ENCODE measurements around the gene POU3F1.
A peak's percentile ranks its signal among the peaks of the same experiment; 100 is the strongest.

POU3F1 gene

DNA sequence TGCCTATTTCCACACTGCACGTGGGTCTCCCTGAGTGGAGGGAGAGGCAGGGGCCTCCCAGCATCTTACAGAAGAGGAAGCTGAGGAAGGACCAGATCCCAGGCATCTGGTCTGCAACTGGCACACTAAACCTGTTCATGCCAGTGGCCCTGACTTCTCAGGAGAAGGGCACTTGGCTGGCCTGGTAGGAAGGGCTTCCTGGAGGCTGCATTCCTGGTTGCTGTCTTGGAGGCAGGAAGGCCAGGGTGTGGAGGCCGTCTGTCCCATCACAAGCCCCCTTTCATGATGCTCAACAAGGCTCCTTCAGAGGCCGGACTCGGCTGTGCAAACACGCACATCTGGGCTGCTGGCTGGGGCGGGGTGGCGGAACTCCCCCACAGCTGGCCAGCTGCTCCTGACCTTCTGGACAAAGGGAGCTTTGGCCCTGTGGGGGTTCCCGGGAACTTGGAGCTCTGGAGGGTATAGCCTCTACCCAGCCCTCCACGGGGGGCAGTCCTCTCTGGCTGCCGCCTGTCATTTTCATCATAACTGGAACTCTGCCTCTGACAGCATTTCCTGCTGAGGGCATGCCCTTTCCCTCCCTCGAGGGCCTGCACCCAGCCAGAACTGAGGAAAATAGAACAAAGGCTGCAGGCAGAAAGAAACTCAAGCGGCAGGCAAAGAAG, 39.2 kb upstream of the POU3F1 start:
- TF ChIP-seq, protein P1, sequence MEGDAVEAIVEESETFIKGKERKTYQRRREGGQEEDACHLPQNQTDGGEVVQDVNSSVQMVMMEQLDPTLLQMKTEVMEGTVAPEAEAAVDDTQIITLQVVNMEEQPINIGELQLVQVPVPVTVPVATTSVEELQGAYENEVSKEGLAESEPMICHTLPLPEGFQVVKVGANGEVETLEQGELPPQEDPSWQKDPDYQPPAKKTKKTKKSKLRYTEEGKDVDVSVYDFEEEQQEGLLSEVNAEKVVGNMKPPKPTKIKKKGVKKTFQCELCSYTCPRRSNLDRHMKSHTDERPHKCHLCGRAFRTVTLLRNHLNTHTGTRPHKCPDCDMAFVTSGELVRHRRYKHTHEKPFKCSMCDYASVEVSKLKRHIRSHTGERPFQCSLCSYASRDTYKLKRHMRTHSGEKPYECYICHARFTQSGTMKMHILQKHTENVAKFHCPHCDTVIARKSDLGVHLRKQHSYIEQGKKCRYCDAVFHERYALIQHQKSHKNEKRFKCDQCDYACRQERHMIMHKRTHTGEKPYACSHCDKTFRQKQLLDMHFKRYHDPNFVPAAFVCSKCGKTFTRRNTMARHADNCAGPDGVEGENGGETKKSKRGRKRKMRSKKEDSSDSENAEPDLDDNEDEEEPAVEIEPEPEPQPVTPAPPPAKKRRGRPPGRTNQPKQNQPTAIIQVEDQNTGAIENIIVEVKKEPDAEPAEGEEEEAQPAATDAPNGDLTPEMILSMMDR (IDR thresholded peaks at IDR 0.05; ENCODE audit: low read depth, low read length), result no peak
- no peaks in the 10 kb centered on the region for H3K9me3 ChIP-seq (ENCODE audit: severe bottlenecking)
- no peak for DNase-seq
- no peaks in the 10 kb centered on the region for H3K36me3 ChIP-seq
- H3K27me3 ChIP-seq (ENCODE audit: insufficient read depth, low read depth, severe bottlenecking), result no peaks in the 10 kb centered on the region
- H3K27ac ChIP-seq, result no peak overlapping the region
- H3K4me3 ChIP-seq (ENCODE audit: low read depth, low read length), result no peak overlapping the region

DNA sequence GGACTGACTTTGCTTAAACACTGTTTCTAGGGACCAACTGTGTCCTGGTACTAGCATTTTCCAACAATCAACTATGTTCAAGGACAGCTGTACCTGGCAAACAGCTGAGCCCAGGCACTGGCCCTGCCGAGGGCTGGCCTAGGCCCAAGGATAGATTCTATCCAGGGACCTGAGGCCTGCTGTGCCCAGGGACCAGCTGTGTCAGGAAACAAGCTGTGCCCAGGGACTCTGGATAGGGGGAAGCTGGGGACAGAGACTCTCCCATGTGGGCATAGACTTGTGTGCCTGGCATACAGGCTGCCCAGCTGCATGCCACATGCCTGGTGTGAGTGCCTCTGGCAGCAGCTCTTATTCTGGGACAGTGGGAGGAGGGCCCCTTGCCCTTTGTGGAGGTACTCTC, 38.1 kb upstream of the POU3F1 start:
- DNase-seq, result no peak
- Histone ChIP-seq H3K27me3 (ENCODE audit: insufficient read depth, low read depth, severe bottlenecking) (no peaks in the 10 kb centered on the region), H3K36me3 (no peaks in the 10 kb centered on the region), H3K4me3 (ENCODE audit: low read depth, low read length) (no peak overlapping the region), H3K27ac (no peak overlapping the region), H3K9me3 (ENCODE audit: severe bottlenecking) (no peaks in the 10 kb centered on the region)
- TF ChIP-seq, protein P1 (IDR thresholded peaks at IDR 0.05; ENCODE audit: low read depth, low read length), result no peak

DNA sequence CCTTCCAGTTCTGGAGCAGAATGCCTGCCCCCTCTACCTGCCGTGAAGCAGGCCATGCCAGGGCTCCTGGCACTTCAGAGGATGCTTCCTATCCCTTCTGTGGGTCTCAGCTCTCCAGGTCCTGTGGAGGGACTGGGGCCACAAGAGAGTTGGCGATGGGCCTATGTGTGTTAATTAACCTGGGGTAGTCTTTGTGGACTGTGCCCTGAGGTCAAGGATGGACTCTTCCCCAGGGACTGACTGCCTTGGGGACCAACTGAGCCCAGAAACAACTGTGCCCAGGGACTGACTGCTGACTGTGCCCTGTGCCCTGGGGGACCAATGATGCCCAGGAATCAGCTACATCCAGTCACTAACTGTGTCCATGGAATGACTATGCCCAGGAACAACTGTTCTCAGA, 37.5 kb upstream of the POU3F1 start:
- DNase-seq, result no peak
- TF ChIP-seq, protein P1 (IDR thresholded peaks at IDR 0.05; ENCODE audit: low read depth, low read length), result no peak
- Histone ChIP-seq H3K27ac (no peak overlapping the region), H3K9me3 (ENCODE audit: severe bottlenecking) (no peaks in the 10 kb centered on the region), H3K27me3 (ENCODE audit: insufficient read depth, low read depth, severe bottlenecking) (no peaks in the 10 kb centered on the region), H3K4me3 (ENCODE audit: low read depth, low read length) (no peak overlapping the region), H3K36me3 (no peaks in the 10 kb centered on the region)

DNA sequence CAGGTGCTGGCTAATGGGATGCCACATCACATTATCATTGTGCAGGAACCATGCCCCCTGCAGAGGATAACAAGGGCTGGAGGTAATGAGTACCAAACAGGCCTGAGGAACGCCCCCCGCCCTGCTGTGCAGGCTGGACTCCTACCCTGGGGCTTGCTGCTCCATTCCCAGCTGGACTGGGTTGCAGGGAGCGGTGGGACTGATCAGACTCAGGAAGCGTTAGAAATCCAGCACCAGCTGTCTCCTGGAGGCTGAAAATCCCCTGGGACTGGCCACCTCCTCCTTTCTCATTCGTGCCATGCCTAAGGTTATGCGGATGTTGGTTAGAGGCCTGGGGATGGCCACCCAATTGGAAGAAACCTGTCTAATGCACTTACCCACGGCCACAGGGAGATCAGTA, 36.9 kb upstream of the POU3F1 start:
- DNase-seq, result peak; percentile 72
- Histone ChIP-seq H3K27me3 (ENCODE audit: insufficient read depth, low read depth, severe bottlenecking) (no peaks in the 10 kb centered on the region), H3K9me3 (ENCODE audit: severe bottlenecking) (no peaks in the 10 kb centered on the region), H3K36me3 (no peaks in the 10 kb centered on the region), H3K27ac (no peak overlapping the region), H3K4me3 (ENCODE audit: low read depth, low read length) (no peak overlapping the region)
- TF ChIP-seq, protein P1 (IDR thresholded peaks at IDR 0.05; ENCODE audit: low read depth, low read length), result no peak

DNA sequence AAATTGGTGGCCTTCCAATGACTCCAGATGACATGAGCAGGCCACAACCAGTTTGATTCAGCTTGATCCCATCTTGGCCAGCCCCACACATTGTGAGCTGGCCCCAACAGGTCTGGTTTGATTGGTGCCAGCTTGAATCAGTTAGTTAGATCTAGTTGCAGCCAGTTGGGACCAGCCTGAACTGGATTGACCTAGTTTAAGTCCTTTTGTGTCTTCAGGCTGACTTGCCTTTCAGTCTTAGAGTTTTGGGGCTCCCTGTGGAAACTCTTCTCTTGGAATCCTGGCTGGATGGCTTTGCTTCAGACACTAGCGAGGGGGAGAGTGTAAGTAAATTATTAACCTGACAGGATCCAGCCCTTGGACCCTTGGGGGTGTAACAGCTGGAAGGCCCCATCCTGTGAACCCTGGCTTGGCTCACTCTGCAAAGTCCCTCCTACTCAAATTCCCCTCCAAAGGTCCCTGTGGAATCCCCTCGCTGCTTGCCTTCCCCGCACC, 36.2 kb upstream of the POU3F1 start:
- no peak overlapping the region for H3K4me3 ChIP-seq (ENCODE audit: low read depth, low read length)
- no peaks in the 10 kb centered on the region for H3K36me3 ChIP-seq
- no peaks in the 10 kb centered on the region for H3K9me3 ChIP-seq (ENCODE audit: severe bottlenecking)
- TF ChIP-seq, protein P1 (IDR thresholded peaks at IDR 0.05; ENCODE audit: low read depth, low read length), result no peak
- H3K27me3 ChIP-seq (ENCODE audit: insufficient read depth, low read depth, severe bottlenecking), result no peaks in the 10 kb centered on the region
- H3K27ac ChIP-seq, result no peak overlapping the region
- DNase-seq, result no peak

DNA sequence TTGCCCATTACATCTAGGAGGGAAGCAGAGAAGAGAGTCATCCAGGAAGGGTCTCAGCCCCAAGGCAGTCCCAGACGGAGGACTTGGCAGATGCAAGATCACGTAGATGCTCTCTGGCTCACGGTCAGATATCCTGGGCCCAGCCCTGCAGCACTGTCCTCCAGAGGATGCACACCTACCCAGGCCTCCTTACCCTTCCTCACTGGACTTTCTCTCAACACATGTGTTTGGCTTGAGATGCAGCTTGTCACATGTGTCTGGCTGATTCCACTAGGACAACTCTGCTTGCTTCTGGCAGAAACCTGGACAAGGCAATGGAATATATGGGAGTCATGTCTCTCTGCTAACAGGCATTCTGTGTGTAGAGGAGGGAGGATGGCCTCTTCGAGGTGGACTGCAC, 32.4 kb upstream of the POU3F1 start:
- DNase-seq, result no peak
- TF ChIP-seq, protein P1 (IDR thresholded peaks at IDR 0.05; ENCODE audit: low read depth, low read length), result no peak
- Histone ChIP-seq H3K4me3 (ENCODE audit: low read depth, low read length) (no peak overlapping the region), H3K27ac (no peak overlapping the region), H3K36me3 (no peaks in the 10 kb centered on the region), H3K9me3 (ENCODE audit: severe bottlenecking) (no peaks in the 10 kb centered on the region), H3K27me3 (ENCODE audit: insufficient read depth, low read depth, severe bottlenecking) (no peaks in the 10 kb centered on the region)

All from WERI-Rb-1 (cell line).